WI38 (cell line): Measurements from ENCODE around the gene SMARCAD1.
"Not testable (repeated sequence)": the region's sequence is repeated elsewhere in the genome, so short reads cannot be mapped to it uniquely, and the experiment has no call there.

Experiments used
- H3K4me3 ChIP-seq: 2 replicates; pipeline ENCODE4 v1.5.1; 2011; ENCODE audit warnings: low read depth, mild to moderate bottlenecking, control low read depth, low read length
- TF ChIP-seq, protein P1 (sequence below): IDR thresholded peaks from 2 replicates; pipeline ENCODE4 v1.5.1; 2012; ENCODE audit warnings: low read depth, mild to moderate bottlenecking, control low read depth, low read length

SMARCAD1 gene

DNA sequence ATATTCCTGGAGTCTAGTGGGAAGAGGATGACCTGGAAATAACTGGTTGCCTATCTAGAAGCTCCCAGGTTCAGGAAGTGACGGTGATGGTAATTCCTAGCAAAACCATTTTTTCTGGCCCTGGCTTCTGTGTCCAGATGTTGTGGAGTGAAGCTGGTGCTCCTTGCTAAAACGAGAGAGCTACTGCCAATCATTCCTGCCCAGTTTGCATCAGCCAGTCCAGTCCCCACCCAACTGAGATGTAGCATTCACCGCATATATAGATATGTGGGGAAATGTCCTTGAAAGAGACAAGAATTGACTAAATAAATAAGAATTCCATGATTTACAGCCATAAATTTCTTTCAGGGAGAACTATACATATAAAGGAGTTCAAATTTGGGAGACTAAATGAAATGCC is 128.6 kb downstream of the SMARCAD1 start:
- no peak overlapping the region for H3K4me3 ChIP-seq
- TF ChIP-seq, protein P1, sequence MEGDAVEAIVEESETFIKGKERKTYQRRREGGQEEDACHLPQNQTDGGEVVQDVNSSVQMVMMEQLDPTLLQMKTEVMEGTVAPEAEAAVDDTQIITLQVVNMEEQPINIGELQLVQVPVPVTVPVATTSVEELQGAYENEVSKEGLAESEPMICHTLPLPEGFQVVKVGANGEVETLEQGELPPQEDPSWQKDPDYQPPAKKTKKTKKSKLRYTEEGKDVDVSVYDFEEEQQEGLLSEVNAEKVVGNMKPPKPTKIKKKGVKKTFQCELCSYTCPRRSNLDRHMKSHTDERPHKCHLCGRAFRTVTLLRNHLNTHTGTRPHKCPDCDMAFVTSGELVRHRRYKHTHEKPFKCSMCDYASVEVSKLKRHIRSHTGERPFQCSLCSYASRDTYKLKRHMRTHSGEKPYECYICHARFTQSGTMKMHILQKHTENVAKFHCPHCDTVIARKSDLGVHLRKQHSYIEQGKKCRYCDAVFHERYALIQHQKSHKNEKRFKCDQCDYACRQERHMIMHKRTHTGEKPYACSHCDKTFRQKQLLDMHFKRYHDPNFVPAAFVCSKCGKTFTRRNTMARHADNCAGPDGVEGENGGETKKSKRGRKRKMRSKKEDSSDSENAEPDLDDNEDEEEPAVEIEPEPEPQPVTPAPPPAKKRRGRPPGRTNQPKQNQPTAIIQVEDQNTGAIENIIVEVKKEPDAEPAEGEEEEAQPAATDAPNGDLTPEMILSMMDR = no peak

DNA sequence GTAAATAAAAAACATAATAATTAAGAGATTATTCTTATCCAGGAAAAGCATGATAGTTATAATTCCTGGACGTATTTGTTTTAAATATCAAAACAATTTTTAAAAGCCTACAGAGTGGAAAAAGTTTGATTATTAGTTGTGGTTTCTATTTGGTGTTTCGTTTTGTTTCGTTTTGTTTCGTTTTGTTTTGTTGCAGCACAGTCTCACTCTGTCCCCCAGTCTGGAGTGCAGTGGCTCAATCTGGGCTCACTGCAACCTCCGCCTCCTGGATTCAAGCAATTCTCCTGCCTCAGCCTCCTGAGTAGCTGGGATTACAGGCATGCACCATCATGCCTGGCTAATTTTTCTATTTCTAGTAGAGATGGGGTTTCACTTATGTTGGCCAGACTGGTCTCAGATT is 129.1 kb downstream of the SMARCAD1 start:
- H3K4me3 ChIP-seq = not testable (repeated sequence)

DNA sequence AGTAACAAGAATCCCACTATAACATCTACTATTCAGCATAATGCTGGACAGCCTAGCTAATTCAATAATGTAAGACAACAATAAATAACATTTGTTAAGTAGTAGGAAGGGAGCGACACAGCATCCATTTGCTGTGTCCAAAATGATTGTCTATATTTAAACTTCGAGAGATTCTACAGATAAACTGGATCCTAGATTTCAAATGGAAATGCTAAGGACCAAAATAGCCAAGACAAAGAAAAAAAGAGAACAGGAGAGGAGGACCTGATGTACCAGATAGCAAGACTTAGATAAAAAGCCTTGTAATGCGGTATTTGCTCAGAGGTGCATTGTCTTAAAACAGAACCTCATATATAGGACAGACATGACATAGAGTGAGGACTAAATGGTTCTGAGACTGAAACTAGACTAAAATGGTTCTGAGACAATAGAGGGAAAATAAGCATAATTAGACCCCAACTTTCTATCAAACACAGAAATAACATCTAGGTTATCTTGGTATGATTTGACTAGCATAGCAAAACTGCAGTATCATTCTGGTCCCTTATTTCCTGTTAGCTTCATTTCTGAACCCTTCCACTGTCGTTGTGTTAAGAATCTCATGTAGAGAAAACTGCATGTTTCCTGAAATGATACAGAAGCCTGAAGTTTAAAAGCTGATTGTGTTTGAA is 131.2 kb downstream of the SMARCAD1 start:
- no peak overlapping the region for H3K4me3 ChIP-seq
- TF ChIP-seq, protein P1 = no peak

DNA sequence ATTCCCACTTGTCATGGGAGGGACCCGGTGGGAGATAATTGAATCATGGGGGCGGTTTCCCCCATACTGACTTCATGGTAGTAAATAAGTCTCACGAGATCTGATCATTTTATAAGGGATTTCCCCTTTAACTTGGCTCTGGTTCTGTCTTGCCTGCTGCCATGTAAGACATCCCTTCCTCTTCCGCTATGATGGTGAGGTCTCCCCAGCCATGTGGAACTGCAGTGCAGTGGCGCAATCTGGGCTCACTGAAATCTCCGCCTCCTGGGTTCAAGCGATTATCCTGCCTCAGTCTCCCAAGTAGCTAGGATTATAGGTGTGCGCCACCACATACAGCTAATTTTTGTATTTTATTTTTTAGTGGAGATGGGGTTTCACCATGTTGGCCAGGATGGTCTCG is 132.1 kb downstream of the SMARCAD1 start:
- TF ChIP-seq, protein P1 = no peak
- H3K4me3 ChIP-seq = no peak overlapping the region
